Breast epithelium (tissue), 3 donors: ENCODE data around the gene RHOV.

Source experiments
- CTCF ChIP-seq, 3 donors: fragments of 450-650 bp; IDR thresholded peaks; one replicate each; pipeline ENCODE4 v1.5.1; 2016 to 2017; ENCODE audit warnings: antibody characterized with exemption in 3 of 3, mild to moderate bottlenecking in 3 of 3, moderate library complexity in 3 of 3
- POLR2A ChIP-seq: fragments of 450-650 bp; IDR thresholded peaks from one replicate; pipeline ENCODE4 v1.6.1; 2016; ENCODE audit warnings: antibody characterized with exemption, mild to moderate bottlenecking, moderate library complexity

GRCh38 chr15:40845036-40845435 is 29.0 kb downstream of the RHOV start:
- TF ChIP-seq CTCF (IDR thresholded peaks at IDR 0.05) (no peak), POLR2A (no peak)
